Endothelial cell of umbilical vein (primary cell): ENCODE results near the gene RBM33.
A peak's percentile ranks its signal among the peaks of the same experiment; 100 is the strongest.

Experiments
- CTCF ChIP-seq, 2 donors: IDR thresholded peaks; 1 replicate in 1 of 2; 2 replicates in 1 of 2; pipeline ENCODE4 v1.5.1; 2011; ENCODE audit warnings: low read length in 2 of 2, mild to moderate bottlenecking in 2 of 2, moderate library complexity in 2 of 2, control low read depth in 1 of 2, inconsistent platforms in 1 of 2, low read depth in 1 of 2; ENCODE audit not compliant: insufficient read depth in 1 of 2; ENCODE audit errors: extremely low read depth in 1 of 2
- EZH2 ChIP-seq: IDR thresholded peaks from 2 replicates; pipeline ENCODE4 v1.6.1; 2012; ENCODE audit warnings: borderline replicate concordance, low read depth, mild to moderate bottlenecking, moderate library complexity, low read length, inconsistent platforms; ENCODE audit not compliant: severe bottlenecking
- FOS ChIP-seq: IDR thresholded peaks from 2 replicates; pipeline ENCODE4 v1.6.1; 2011; ENCODE audit warnings: mild to moderate bottlenecking, low read length, moderate library complexity, borderline replicate concordance; ENCODE audit not compliant: insufficient read depth
- MYC ChIP-seq: IDR thresholded peaks from one replicate; pipeline ENCODE4 v1.6.1; 2011; ENCODE audit warnings: mild to moderate bottlenecking, low read depth, low read length
- POLR2A ChIP-seq: IDR thresholded peaks from 2 replicates; pipeline ENCODE4 v1.6.1; 2012; ENCODE audit warnings: low read depth, mild to moderate bottlenecking, control low read depth, low read length
- POLR2AphosphoS5 ChIP-seq: IDR thresholded peaks from 2 replicates; pipeline ENCODE4 v1.6.1; 2012; ENCODE audit warnings: low read depth, mild to moderate bottlenecking, control low read depth, low read length, moderate library complexity; ENCODE audit not compliant: insufficient read depth

GRCh38 chr7:155598810-155599210 lies 45.7 kb upstream of the RBM33 start:
- no peak for TF ChIP-seq POLR2AphosphoS5
- TF ChIP-seq FOS, result no peak
- TF ChIP-seq CTCF (IDR thresholded peaks at IDR 0.05; ENCODE audit: extremely low read depth in 1 of 2, insufficient read depth in 1 of 2, low read depth in 1 of 2, low read length in 2 of 2), result peak; percentile 93 to 98
- no peak for TF ChIP-seq POLR2A
- no peak for TF ChIP-seq EZH2
- TF ChIP-seq MYC, result no peak
